ENCODE measurements around the gene KRR1.

The KRR1 gene

DNA sequence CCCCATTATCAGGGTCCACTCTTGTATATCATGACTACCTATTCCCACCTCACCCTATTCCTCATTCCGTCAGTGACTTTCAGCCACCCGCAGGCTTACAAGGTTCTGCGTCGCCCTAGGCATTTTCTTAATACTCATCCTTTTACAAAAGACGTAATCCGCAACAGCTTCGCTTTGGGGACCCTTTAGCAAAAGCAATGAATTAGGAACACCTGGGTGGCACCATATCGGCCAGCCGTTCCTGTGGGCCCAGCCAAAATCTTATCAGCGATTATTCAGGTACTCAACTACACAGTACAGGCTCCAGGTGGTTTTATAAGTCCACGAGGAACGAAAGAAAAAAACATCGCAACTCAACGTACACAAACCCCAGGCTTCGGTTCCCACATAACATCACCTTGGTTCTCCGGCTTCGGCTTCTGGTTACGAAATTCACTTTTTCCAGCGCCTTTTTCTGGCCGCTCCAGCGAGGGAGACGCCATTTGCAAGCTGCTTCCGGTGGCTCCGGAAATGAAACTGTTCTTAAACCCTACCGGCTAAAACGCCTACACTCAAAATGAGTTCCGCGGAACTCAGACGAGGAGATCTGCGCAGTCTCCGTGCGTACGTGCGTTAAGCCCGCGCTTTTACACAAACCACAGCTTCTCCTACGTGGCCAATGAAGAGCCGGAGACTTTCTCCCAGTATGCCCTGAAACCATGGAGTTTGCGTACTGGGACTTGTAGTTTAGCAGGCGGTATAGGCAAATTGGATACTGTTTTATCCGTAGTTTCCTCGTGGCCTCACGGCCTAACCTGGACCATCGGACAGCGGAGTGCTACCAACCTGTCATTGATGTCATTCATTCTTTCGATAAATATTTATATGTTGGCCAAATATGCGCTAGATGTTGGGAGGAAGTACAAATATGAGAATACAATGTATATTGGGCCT lies at the start of gene KRR1:
KRR1 (minus strand) TSS at position 494 of the 933 bp plus-strand sequence; CDS start at position 482, 12 bp downstream.
- H3K4me3 ChIP-seq (ENCODE audit: low read depth, low read length), result peak within 1 kb of the TSS; percentile 100

DNA sequence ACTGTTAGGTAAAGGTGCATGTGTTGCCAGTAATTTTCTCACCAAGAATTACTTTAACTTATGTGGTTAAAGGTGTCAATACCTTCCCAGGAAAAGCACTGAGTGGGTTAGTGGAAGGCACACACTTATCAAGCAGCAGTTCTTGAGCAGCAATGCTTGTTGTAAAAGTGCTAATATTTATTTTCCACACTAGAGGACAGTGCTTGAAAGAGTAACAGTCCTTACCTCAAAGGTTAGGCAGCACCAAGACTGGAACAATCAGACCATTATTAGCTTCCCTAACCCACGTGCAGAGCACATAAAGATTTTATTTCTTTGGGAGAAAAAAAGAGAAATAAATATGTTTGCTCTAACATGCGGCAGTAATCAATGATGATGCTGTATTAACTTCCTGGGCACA lies 48.8 kb upstream of the KRR1 start:
- no peak overlapping the region for H3K4me3 ChIP-seq (ENCODE audit: low read depth, low read length)

DNA sequence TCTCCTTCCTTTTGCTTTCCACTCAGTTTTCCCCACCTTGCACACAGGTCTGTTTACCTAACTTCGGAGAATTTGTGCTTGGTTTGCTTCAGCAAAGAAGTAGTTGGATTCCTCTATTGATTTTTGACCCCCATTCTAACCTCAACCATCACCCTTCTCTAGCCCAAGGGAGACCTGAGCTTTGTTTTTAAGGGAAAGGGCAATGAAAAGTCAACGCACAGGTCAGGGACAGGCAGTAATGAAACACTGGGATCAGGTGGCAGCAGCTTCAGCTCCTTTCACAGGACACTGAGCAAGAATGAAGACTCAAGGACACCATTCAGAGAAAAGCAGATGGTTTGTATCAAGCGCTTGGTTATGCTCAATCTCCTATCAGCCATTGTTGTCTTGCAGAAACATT lies 46.9 kb upstream of the KRR1 start:
- H3K4me3 ChIP-seq (ENCODE audit: low read depth, low read length), result no peak overlapping the region

DNA sequence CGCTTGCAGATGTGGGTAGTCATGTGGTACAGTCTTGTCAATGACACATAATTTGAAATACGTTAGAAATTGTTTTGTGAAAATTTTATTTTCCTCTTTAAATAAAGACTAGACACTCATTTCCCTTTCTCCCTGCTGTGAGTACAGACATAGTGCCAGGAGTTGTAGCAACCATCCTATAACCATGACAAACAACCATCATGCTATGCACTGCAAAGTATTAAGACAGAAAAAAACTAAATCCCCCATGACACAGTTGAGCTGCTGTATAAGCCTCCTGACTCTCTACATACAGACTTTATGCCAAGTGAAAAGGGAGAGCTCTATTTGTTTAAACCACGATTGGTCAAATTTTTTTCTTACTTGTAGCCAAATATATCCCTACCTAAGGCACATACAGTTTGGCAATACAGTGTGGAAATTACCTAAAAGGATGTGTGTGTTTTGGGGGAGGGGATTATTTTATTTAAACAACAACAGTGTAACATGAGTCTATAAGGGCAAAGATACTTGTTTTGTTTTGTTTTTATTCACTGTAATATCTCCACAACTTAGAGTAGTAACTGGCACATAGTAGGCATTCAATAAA lies 45.0 kb upstream of the KRR1 start:
- H3K4me3 ChIP-seq (ENCODE audit: low read depth, low read length), result no peak overlapping the region

DNA sequence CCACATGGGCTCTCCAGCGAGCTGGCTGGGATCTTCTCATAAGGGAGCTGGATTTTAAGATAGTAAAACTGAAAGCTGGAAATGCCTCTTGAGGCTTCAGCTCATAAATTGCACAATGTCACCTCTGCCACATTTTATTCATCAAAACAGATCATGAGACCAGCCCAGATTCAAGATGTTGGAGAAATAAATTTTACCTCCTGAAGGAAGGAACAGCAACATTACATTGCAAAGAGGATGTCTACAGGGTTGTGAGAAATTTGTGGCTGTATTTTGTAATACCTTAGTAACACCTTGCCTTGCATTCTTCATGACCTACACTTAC lies 43.1 kb upstream of the KRR1 start:
- H3K4me3 ChIP-seq (ENCODE audit: low read depth, low read length), result no peak overlapping the region

DNA sequence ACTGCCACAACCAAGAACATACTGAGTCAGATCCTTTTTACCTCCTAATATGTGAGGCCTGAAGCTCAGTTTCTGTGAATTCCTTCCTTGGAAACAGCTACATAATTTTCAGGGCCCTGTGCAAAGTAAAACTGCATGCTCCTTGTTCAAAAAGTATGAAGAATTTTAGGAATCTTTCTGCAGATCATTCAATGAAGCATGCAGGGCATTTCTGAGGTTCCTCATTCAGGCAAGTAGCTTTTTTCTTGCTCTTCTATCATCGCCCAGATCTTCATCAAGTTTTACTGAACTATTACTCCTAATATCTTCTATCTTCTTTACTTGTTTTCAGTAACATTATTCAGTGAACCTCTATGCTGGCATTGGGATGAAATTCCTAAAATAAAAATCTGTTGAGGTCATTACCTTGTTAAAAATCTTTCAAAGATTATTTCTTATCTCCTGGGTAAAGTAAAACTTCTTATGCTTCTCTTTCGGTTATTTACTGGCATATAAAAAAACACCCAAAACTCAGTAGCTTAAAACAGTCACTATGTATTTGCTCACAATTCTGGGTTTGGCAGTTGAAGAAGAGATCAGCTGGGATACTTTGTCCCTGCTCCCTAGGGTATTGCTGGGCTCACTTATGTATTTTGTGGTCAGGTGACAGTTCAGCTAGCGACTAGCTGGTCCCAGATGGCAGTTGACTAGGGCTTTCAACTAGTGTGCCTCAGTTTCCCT lies 42.6 kb upstream of the KRR1 start:
- H3K4me3 ChIP-seq (ENCODE audit: low read depth, low read length), result no peak overlapping the region

DNA sequence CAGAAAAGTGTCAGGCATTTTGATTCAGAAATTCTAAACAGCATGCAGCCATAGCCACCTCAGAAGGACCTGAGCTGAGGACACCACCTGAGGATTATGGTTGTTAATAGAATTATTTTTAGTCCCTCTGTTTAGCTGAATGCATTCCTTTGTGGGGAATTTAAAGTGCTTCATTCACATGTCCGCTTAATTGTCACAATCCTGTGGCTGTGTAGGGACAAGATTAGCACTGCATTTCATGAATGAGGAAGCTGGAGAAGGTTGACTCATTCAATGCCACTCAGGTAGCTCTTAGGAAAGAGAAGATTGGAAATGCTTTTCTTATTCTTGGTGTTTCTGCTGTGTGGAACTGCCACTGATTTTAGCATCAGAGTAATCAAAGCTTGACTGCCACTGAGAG lies 42.0 kb upstream of the KRR1 start:
- no peak overlapping the region for H3K4me3 ChIP-seq (ENCODE audit: low read depth, low read length)

DNA sequence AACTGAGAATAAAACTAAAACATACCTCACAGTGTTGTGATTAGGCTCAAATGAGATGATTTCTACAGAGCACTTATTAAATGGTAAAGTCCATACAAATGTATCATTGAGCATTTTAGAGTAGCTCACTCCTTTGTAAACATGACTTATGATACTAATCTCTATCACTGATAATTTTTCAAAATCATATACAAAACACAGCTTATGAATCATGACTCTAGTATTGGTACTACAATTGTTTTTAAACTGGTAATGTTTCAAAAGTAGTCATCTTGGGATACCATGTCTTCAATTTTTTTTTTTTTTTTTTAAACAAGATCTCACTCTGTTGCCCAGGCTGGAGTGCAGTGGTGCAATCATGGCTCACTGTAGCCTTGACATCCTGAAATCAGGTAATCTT lies 40.1 kb upstream of the KRR1 start:
- H3K4me3 ChIP-seq (ENCODE audit: low read depth, low read length), result no peak overlapping the region

DNA sequence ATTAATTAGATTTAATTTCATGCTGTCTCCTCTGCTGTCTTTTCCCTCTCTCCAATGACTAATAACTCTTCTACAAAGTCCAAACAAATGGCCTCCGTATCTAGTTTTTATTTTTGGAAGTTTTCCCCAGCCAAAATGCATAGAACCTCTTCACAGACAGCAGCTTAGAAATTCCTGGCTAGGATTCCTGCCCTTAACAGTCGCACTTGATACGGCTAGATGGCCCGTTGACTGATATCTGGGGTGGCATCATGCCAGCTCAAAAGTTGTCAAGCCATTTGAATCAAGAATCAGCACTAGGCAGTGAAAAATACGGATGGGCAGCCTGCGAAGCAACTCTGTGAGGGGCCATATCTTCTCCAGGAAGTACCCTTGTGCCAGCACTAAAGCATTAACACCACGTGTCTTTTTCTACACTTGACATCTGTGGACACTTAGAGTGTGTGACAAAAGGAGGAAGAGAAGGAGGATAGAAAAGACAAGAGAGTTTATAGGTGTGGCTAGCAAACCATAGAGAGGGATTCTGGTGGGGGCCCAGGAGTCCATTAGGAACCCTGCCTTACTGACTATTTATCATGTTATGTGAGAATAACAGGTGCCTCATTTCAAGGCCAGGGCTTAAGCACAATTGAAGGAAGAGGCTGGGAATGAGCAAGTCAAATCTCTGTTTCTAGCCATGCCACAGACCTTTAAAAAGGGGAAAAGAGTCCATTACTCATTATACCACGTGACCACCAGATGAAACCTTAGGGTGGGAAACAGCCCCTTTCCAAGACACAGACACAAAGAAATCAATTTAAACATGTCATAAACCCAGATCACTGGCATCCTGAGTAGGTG lies 39.2 kb upstream of the KRR1 start:
- H3K4me3 ChIP-seq (ENCODE audit: low read depth, low read length), result no peak overlapping the region

DNA sequence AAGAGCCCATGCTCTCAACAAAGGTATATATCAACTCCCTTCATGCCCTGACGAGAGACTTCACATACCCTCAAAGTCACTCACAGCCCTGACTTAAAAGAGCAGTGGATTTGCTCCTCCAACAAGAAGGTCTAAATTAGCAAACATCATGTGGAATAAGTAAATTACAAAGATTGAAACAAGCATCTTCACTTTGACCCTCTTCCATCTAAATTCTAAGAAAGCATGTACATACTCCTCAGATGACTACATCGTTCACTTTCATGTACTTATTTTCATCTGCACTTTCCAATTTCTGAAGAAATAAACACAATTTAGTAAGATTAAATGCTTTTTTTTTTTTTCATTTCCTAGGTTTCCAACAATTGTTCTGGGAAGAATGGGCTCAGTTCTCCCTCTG lies 38.6 kb upstream of the KRR1 start:
- H3K4me3 ChIP-seq (ENCODE audit: low read depth, low read length), result no peak overlapping the region

DNA sequence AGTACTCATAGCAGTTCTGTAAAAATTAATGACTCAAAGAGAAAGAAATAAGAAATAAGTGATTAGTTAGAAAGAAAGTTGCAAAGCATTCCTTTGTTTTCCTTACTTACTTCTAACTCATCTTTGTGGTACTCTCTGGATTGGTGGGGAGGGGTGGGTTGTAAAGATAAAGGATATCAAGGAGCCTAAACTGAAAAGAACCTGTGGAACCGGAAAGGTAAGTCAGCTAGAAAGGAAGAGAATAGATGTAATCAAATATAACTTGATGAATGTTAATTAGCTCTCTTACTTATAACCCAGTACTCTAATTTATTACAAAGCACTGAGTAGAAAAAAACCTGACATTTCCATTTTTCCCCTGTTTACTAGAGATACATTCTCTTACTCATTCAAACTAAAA lies 37.5 kb upstream of the KRR1 start:
- H3K4me3 ChIP-seq (ENCODE audit: low read depth, low read length), result no peak overlapping the region

DNA sequence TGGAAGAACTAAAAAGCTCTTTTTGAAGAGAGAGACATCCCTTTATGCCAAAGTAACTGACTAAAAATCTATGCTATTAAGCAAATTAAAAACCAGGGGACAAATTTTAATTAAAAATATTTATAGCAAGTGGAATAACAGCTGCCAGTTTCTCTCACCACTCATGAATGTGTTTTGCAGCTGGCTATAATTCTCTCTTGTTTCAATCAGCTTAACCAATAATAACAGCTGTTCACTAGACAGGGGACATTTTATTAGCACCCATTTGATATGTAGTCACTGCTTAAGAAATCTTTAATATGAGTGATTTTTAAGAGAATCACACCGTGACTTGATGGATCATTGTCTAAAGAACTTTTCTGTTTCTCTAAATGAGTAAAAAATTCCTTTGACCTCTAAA lies 34.2 kb upstream of the KRR1 start:
- no peak overlapping the region for H3K4me3 ChIP-seq (ENCODE audit: low read depth, low read length)

DNA sequence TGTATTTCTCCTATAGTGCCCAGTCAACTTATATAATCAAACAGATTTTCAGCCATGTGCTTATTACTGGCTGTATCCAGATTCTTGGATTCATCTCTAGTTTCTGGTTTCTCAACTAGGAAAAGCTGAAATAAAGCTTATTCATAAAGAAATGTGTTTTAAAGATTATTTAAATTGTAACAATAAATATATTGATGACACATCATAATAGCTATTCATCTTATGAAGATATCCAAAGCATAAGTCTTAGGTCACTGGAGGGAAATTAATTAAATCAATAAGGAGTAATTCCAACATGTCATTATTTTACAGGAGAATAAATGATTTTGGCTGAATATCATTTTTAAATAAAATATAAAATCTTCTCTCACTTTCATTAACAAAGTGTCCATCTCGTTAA lies 32.1 kb upstream of the KRR1 start:
- no peak overlapping the region for H3K4me3 ChIP-seq (ENCODE audit: low read depth, low read length)

DNA sequence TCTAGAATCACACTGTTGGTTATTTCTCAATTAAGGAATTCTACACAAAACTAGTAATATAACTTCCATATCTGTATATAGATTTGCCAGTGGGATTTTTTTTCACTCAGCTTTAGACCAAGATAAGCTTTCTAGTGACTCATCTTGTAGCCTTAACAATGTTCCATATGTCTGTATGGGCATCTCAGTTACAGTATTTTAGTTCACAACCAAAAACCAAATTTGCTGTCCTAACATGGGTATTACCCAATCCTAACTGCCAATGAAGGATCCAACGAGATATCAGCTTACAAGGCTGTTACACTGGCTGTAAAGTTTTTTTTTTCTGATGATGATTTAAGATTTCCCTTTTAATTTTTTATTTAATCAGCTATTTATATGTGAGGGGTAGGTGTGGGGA lies 31.5 kb upstream of the KRR1 start:
- H3K4me3 ChIP-seq (ENCODE audit: low read depth, low read length), result no peak overlapping the region

DNA sequence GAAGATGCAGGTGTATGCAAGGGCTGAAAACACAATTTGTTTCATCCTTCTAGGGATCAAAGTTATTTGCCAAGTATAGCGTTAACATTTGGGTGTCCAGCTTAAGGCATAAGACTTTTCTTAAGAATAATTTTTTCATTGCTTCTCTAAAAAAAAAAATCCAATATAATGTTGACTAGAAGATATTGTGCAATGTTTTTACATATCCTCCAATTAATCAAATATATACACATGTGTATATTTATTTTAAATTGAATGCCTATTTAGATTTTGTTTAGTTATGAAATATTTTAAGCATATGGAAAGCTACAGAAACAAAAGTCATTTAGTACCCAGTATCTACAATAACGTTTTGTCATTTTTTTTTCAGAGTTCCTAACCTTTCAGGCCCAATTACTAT lies 28.5 kb upstream of the KRR1 start:
- H3K4me3 ChIP-seq (ENCODE audit: low read depth, low read length), result no peak overlapping the region

DNA sequence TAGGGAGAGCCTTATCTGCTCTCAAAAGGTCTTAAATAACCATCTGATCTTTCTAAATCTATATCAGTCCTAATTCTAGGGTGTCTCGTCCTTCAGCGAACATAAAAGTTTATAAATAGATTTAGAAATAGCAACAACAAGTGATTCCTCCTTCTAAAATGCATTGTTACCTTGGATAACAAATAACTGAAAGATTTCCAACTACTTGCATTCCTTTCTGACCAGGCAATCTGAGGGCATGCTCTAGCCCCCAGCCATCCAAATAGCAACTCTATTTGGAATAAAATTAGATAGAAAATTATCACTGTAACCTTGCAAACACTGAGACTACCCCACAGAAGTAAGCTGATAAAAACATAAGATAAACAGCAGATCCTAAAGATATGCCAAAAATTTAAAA lies 21.8 kb upstream of the KRR1 start:
- no peak overlapping the region for H3K4me3 ChIP-seq (ENCODE audit: low read depth, low read length)

DNA sequence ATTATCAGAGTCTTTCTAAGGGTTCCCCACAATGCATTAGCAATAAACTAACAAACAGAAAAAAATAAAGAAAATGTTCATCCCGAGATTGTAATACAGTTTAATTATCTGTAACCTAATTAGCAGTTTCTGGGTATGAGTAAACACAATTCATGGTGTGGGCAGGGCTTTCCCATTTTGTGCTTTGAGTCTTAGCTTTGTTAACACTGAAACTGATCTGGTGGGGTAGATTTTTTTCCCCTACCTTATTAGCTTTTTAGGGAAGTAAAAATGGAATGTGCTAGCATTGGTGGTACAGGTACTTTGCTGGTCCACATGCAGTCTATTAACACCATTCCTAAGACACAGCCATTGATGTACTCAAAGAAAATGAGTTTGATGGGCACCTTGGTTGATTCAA lies 18.4 kb upstream of the KRR1 start:
- H3K4me3 ChIP-seq (ENCODE audit: low read depth, low read length), result no peak overlapping the region

DNA sequence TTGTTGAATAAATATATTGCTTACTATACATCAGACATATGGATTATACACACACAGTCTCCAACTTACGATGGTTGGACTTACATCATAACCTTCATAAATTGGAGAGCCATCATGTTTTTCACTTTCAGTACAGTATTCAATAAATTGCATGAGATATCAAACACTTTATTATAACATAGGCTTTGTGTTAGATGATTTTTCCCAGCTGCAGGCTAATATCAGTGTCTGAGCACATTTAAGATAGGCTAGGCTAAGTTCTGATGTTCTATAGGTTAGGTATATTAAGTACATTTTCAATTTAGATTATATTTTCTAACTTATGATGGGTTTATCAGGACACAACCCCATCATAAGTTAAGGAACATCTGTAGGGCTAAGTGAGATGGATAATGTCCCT lies 17.9 kb upstream of the KRR1 start:
- no peak overlapping the region for H3K4me3 ChIP-seq (ENCODE audit: low read depth, low read length)

DNA sequence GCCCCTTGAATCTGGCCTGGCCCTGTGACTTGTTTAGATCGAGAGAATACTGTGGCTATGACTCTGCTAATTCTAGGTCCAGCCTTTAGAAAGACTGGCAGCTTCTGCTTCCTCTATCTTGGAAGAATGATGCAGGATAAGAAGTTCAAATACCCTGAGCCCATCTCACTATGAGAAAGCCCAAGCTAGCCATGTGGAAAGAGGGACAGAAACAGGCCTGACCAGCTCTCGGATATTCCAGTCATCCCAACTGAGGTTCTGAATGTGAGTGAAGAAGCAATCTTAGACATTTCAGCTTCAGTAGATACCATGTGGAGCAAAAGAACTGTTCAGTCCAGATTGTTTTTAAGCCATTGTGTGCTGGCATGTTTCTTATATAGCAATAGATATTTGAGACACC lies 17.3 kb upstream of the KRR1 start:
- no peak overlapping the region for H3K4me3 ChIP-seq (ENCODE audit: low read depth, low read length)

DNA sequence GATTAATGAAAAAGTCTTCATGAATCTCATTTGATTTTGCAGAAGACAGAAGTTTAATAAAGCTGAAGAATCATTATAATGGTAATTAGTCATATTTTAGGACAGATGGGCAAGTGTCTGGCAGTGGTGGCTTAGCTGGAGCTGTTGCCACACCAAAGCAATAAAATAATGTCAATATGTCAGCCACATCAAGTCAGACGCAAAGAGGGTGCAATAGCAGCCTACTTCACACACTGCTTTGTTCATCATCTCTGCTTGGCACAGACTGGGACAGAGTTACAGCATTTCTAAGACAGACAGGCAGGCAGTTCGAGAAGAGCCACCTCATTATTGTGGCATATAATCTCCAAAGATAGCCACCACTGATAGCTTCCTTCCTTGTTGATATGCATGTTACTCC lies 16.9 kb upstream of the KRR1 start:
- no peak overlapping the region for H3K4me3 ChIP-seq (ENCODE audit: low read depth, low read length)
